Spleen (tissue), 11 donors: Measurements from ENCODE around the gene KRT17. TPM values are rescaled to one million over a fixed set of nuclear protein-coding genes. Genes with fewer than 3 reads are reported as not detected.

Experiments
- DNase-seq: peaks from one replicate; pipeline ENCODE4 v3.0.0-alpha.2; 2020
- H3K27ac ChIP-seq, 8 donors: fragments of 200-600 bp; sonication (generic) in 7 of 8; 1 replicate in 4 of 8; 2 replicates in 4 of 8; pipeline versions ENCODE4 v1.5.0 to v1.8.0; 2016 to 2021; ENCODE audit warnings: inconsistent platforms in 4 of 8, mild to moderate bottlenecking in 4 of 8, moderate library complexity in 1 of 8
- H3K27me3 ChIP-seq, 7 donors: fragments of 200-600 bp; sonication (generic) in 6 of 7; replicated peaks in 1 of 7; 1 replicate in 4 of 7; 2 replicates in 3 of 7; pipeline versions ENCODE4 v1.5.0 to v1.8.0; 2016 to 2021; ENCODE audit warnings: inconsistent platforms in 3 of 7, mild to moderate bottlenecking in 1 of 7
- H3K36me3 ChIP-seq, 6 donors: fragments of 200-600 bp; sonication (generic) in 5 of 6; 1 replicate in 4 of 6; 2 replicates in 2 of 6; pipeline versions ENCODE4 v1.5.0 to v1.8.0; 2016 to 2021; ENCODE audit warnings: inconsistent platforms in 2 of 6
- H3K4me1 ChIP-seq, 6 donors: fragments of 200-600 bp; sonication (generic) in 5 of 6; 1 replicate in 3 of 6; 2 replicates in 3 of 6; pipeline versions ENCODE4 v1.5.0 to v1.8.0; 2016 to 2021; ENCODE audit warnings: inconsistent platforms in 3 of 6
- H3K4me3 ChIP-seq, 8 donors: fragments of 200-600 bp; sonication (generic) in 7 of 8; 1 replicate in 4 of 8; 2 replicates in 4 of 8; pipeline versions ENCODE4 v1.5.0 to v1.8.0; 2016 to 2021; ENCODE audit warnings: inconsistent platforms in 4 of 8, mild to moderate bottlenecking in 4 of 8, moderate library complexity in 2 of 8
- H3K9me3 ChIP-seq, 8 donors: fragments of 200-600 bp; sonication (generic) in 7 of 8; 1 replicate in 4 of 8; 2 replicates in 4 of 8; pipeline versions ENCODE4 v1.5.0 to v1.8.0; 2016 to 2021; ENCODE audit warnings: inconsistent platforms in 4 of 8
- POLR2A ChIP-seq, 3 donors: fragments of 450-650 bp; IDR thresholded peaks; one replicate each; pipeline ENCODE4 v1.5.1; 2017; ENCODE audit warnings: antibody characterized with exemption in 3 of 3, mild to moderate bottlenecking in 1 of 3
- POLR2AphosphoS5 ChIP-seq, 3 donors: sonication (generic); formaldehyde crosslinking; IDR thresholded peaks; one replicate each; pipeline ENCODE4 v1.5.1; 2017; ENCODE audit warnings: antibody characterized with exemption in 3 of 3
- WGBS, 5 donors: extraction: QIAGEN DNeasy Blood & Tissue Kit in 3 of 5; methylation state at CpG; one replicate each; pipeline versions ENCODE4 v1.1.5 to v1.1.7; 2013 to 2018; 5-methylcytosine and 5-hydroxymethylcytosine counted together
- intact Hi-C: fragments of 100-400 bp; cut with DNase I; formaldehyde crosslinking; loops from one replicate; pipeline ENCODE4 v1.15.0; 2023; ENCODE audit warnings: low total_unique reads
- polyA plus RNA-seq, 3 donors: library from polyadenylated mRNA; stranded (reverse); fragments of 200-250 nt; gene quantifications; one replicate each; pipeline ENCODE4 v1.2.1, GENCODE V29; 2013
- total RNA-seq, 7 donors: library from RNA; depleted of rRNA in 3 of 7; stranded (reverse); fragments of >200 nt in 3 of 7; fragmentation: NEBNext Ultra II Directional in 4 of 7; extraction: Animal tissue kit (Norgen Biotek cat#: 25700) in 4 of 7; gene quantifications; one replicate each; pipeline versions ENCODE4 v1.1.0 to v1.2.1, GENCODE V29; 2016 to 2021
- TF ChIP-seq, protein P1 (sequence below), 11 experiments: fragments of 200-600 bp in 7 of 11; fragments of 450-650 bp in 4 of 11; sonication (generic) in 4 of 11; IDR thresholded peaks in 8 of 11; conservative IDR thresholded peaks in 3 of 11; 1 replicate in 7 of 11; 2 replicates in 4 of 11; pipeline versions ENCODE4 v1.4.0 to v1.8.0; 2016 to 2021; ENCODE audit warnings: antibody characterized with exemption in 11 of 11, inconsistent platforms in 4 of 11, mild to moderate bottlenecking in 1 of 11
- donor health status: healthy with polysubstance abuse.
- donor health status: DM: no; HTN: no; CAD: no; lungs with moderate emphysema.
- donor health status: DM: no; HTN: no; CAD: no.
- donor health status: Bipolar disorder and iron deficiency.
- donor health status: healthy.
- donor health status: DM: no; HTN: no; CAD: no.
- donor health status: DM: yes; HTN: yes; CAD: no.

KRT17 gene
- total and polyA plus RNA-seq, 10 donors, result 0.58 to 1.2 (median 0.70) TPM; not detected in 7

DNA sequence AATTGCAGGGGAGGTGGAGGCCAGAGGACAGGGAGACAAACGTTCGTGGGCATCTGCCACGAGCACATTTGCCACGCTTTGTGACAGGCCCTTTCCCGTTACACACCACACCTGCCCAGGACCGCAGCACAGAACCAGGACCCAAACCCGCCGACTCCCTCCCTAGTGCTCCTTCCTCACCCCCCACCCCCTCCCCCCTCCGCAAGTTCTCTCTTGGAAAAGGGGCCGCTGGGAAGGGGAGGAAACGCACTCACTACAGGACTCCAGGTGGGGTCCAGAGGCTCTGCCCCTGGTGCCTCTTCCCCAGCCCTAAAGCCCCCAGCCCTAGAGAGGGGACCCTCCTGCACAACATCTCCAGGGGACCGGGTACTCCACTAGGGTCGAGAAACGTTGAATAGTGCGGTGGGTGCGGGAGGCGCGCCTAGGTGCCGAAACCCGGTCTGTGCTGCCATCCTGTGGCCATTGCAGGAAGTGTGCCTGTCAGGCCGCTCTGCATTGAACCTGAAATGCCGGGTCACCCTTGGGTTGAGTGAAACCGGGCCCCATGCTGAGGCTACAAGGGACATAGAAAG is 42.4 kb upstream of the KRT17 start:
- TF ChIP-seq, protein P1, sequence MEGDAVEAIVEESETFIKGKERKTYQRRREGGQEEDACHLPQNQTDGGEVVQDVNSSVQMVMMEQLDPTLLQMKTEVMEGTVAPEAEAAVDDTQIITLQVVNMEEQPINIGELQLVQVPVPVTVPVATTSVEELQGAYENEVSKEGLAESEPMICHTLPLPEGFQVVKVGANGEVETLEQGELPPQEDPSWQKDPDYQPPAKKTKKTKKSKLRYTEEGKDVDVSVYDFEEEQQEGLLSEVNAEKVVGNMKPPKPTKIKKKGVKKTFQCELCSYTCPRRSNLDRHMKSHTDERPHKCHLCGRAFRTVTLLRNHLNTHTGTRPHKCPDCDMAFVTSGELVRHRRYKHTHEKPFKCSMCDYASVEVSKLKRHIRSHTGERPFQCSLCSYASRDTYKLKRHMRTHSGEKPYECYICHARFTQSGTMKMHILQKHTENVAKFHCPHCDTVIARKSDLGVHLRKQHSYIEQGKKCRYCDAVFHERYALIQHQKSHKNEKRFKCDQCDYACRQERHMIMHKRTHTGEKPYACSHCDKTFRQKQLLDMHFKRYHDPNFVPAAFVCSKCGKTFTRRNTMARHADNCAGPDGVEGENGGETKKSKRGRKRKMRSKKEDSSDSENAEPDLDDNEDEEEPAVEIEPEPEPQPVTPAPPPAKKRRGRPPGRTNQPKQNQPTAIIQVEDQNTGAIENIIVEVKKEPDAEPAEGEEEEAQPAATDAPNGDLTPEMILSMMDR (IDR thresholded peaks at IDR 0.05 in 8 of 11, conservative IDR thresholded peaks at IDR 0.05 in 3 of 11), result peak; percentile 96 to 99 (median 98)
- TF ChIP-seq POLR2A (IDR thresholded peaks at IDR 0.05) (no peak), POLR2AphosphoS5 (IDR thresholded peaks at IDR 0.05) (peak; percentile 68 to 78 (median 77))
- no peaks in the 10 kb centered on the region for H3K9me3 ChIP-seq
- H3K4me3 ChIP-seq, result peak overlapping the region; percentile 37 to 69 (median 42)
- no peaks in the 10 kb centered on the region for H3K36me3 ChIP-seq
- intact Hi-C loops, result no loop called here
- DNase-seq, result peak; percentile 96
- 0 to 1% (median 1%) methylated on average over 16 to 23 of the region's 23 CpGs for WGBS, 5 donors
- peak overlapping the region; percentile 66 to 96 (median 91) for H3K27ac ChIP-seq
- peaks cover 14 to 73% (median 43%) of the 10 kb centered on the region in 6 donors for H3K4me1 ChIP-seq
- no peaks in the 10 kb centered on the region for H3K27me3 ChIP-seq

DNA sequence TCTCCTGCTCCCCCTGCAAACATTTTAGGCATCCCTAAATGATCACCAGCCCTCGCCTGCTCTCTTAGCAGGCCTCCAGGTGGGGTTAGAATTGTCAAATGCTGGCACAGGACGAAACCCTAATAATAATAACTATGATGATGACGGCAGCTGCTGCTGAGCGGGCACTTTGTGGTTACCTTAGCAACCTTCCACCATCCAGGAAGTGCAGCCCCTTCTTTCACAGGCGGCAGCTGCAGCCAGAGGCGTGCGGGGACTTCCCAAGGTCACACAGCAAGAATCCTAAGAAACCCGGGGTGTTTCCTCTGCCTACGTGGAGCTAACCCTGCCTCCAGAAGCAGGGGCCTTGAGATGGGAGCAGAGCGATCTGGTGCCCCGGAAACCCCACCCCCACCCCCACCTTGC is 41.9 kb upstream of the KRT17 start:
- Histone ChIP-seq H3K27ac (peak overlapping the region; percentile 66 to 96 (median 91)), H3K36me3 (no peaks in the 10 kb centered on the region), H3K4me1 (peaks cover 14 to 73% (median 43%) of the 10 kb centered on the region in 6 donors), H3K4me3 (peak overlapping the region; percentile 37 to 69 (median 42)), H3K27me3 (no peaks in the 10 kb centered on the region), H3K9me3 (no peaks in the 10 kb centered on the region)
- peak; percentile 85 for DNase-seq
- peak in 1 of 3 donors; percentile 61 for TF ChIP-seq POLR2AphosphoS5 (IDR thresholded peaks at IDR 0.05)
- TF ChIP-seq, protein P1 (IDR thresholded peaks at IDR 0.05 in 8 of 11, conservative IDR thresholded peaks at IDR 0.05 in 3 of 11), result peak in 6 of 11 experiments; percentile 0 to 59 (median 32)
- no peak for TF ChIP-seq POLR2A (IDR thresholded peaks at IDR 0.05)
- 0 to 2% (median 1%) methylated on average over 5 to 11 of the region's 11 CpGs for whole genome bisulfite sequencing, 5 donors
- intact Hi-C loops, result no loop called here

- Histone ChIP-seq H3K9me3 (no peaks in the 10 kb centered on the region), H3K27ac (peak overlapping the region; percentile 66 to 96 (median 91)), H3K4me1 (peaks cover 14 to 71% (median 43%) of the 10 kb centered on the region in 6 donors), H3K4me3 (peak overlapping the region; percentile 37 to 69 (median 42)), H3K27me3 (no peaks in the 10 kb centered on the region), H3K36me3 (no peaks in the 10 kb centered on the region)
- 1 to 5% (median 3%) methylated on average over 24 to 39 of the region's 39 CpGs for WGBS, 5 donors
- intact Hi-C loops, result no loop called here
- TF ChIP-seq POLR2AphosphoS5 (IDR thresholded peaks at IDR 0.05) (peak; percentile 87 to 92 (median 92)), POLR2A (IDR thresholded peaks at IDR 0.05) (peak in 1 of 3 donors; percentile 46)
- TF ChIP-seq, protein P1 (IDR thresholded peaks at IDR 0.05 in 8 of 11, conservative IDR thresholded peaks at IDR 0.05 in 3 of 11), result peak; percentile 91 to 99 (median 97)
- peak; percentile 98 for DNase-seq
These were observed 41.3 kb upstream of the KRT17 start for GRCh38 chr17:41665566-41666236.
